Measurements from ENCODE around the gene RNF207.

RNF207 gene

GRCh38 chr1:6267686-6268322, 61.9 kb downstream of the RNF207 start:
- no peak for TF ChIP-seq ZFX (IDR thresholded peaks at IDR 0.05; ENCODE audit: borderline replicate concordance)
- no peak for TF ChIP-seq CTCF (IDR thresholded peaks at IDR 0.05)
- H3K27ac ChIP-seq = no peak overlapping the region

GRCh38 chr1:6268415-6268814, 62.5 kb downstream of the RNF207 start:
- H3K27ac ChIP-seq = no peak overlapping the region
- TF ChIP-seq ZFX (IDR thresholded peaks at IDR 0.05; ENCODE audit: borderline replicate concordance) (no peak), CTCF (IDR thresholded peaks at IDR 0.05) (no peak)

GRCh38 chr1:6269296-6269695, 63.4 kb downstream of the RNF207 start:
- TF ChIP-seq ZFX (IDR thresholded peaks at IDR 0.05; ENCODE audit: borderline replicate concordance) (no peak), CTCF (IDR thresholded peaks at IDR 0.05) (no peak)
- H3K27ac ChIP-seq = no peak overlapping the region

GRCh38 chr1:6269720-6270400, 63.9 kb downstream of the RNF207 start:
- TF ChIP-seq CTCF (IDR thresholded peaks at IDR 0.05) = no peak
- no peak for TF ChIP-seq ZFX (IDR thresholded peaks at IDR 0.05; ENCODE audit: borderline replicate concordance)
- peak overlapping the region; percentile 36; the same call in 1 of the 2 replicates for H3K27ac ChIP-seq

GRCh38 chr1:6270401-6270800, 64.5 kb downstream of the RNF207 start:
- no peak for TF ChIP-seq ZFX (IDR thresholded peaks at IDR 0.05; ENCODE audit: borderline replicate concordance)
- TF ChIP-seq CTCF (IDR thresholded peaks at IDR 0.05) = no peak
- H3K27ac ChIP-seq = peak overlapping the region; percentile 36; the same call in 1 of the 2 replicates

Measured in 22Rv1 (cell line).